GM23338 (cell line): Measurements from ENCODE around the gene TMEM51. TPM values are rescaled to one million over a fixed set of nuclear protein-coding genes. Genes with fewer than 3 reads are reported as not detected.
A peak's percentile ranks its signal among the peaks of the same experiment; 100 is the strongest.

ENCODE experiments used
- ATAC-seq: fragments of 200-7000 bp; cut with Tn5 transposase; 3 replicates; pipeline ENCODE4 v1.9.1; 2020
- DNase-seq: peaks from one replicate; pipeline ENCODE4 v3.0.0-alpha.2; 2015; ENCODE audit warnings: low spot score
- H2AFZ ChIP-seq: fragments of 200-600 bp; sonication (generic); 2 replicates; pipeline ENCODE4 v1.8.0; 2016; ENCODE audit warnings: antibody characterized with exemption, mild to moderate bottlenecking, moderate library complexity
- H3F3A ChIP-seq: fragments of 200-600 bp; sonication (generic); replicated peaks from 2 replicates; pipeline ENCODE4 v1.8.0; 2017; ENCODE audit warnings: antibody characterized with exemption, mixed run types, low read depth
- H3K27ac ChIP-seq: fragments of 200-600 bp; sonication (generic); 2 replicates; pipeline ENCODE4 v1.6.1; 2016; ENCODE audit warnings: low read depth
- H3K27me3 ChIP-seq: fragments of 200-600 bp; sonication (generic); 2 replicates; pipeline ENCODE4 v1.8.0; 2016; ENCODE audit warnings: mild to moderate bottlenecking, mixed run types, moderate library complexity; ENCODE audit not compliant: insufficient read depth
- H3K36me3 ChIP-seq: fragments of 200-600 bp; sonication (generic); 2 replicates; pipeline ENCODE4 v1.8.0; 2016; ENCODE audit warnings: mild to moderate bottlenecking; ENCODE audit not compliant: insufficient read depth
- H3K4me1 ChIP-seq: fragments of 200-600 bp; sonication (generic); 2 replicates; pipeline ENCODE4 v1.8.0; 2016; ENCODE audit warnings: mild to moderate bottlenecking, moderate library complexity; ENCODE audit not compliant: insufficient read depth
- H3K4me2 ChIP-seq: fragments of 200-600 bp; sonication (generic); 2 replicates; pipeline ENCODE4 v1.7.1; 2017; ENCODE audit warnings: mixed run types
- H3K4me3 ChIP-seq: fragments of 200-600 bp; sonication (generic); 2 replicates; pipeline ENCODE4 v1.6.1; 2016; ENCODE audit warnings: mixed run types
- H3K79me2 ChIP-seq: fragments of 200-600 bp; sonication (generic); replicated peaks from 2 replicates; pipeline ENCODE4 v1.8.0; 2017; ENCODE audit warnings: mild to moderate bottlenecking; ENCODE audit not compliant: insufficient read depth
- H3K9me2 ChIP-seq: fragments of 200-600 bp; sonication (generic); 2 replicates; pipeline ENCODE4 v1.8.0; 2017; ENCODE audit not compliant: insufficient read depth
- H4K20me1 ChIP-seq: fragments of 200-600 bp; sonication (generic); replicated peaks from 2 replicates; pipeline ENCODE4 v1.8.0; 2017; ENCODE audit warnings: mild to moderate bottlenecking; ENCODE audit not compliant: insufficient read depth
- H3K27ac Mint-ChIP-seq: 2 replicates; pipeline ENCODE4 v1.8.0; 2020; ENCODE audit warnings: inconsistent platforms, mild to moderate bottlenecking, moderate library complexity, mixed read lengths
- H3K27me3 Mint-ChIP-seq: 3 replicates; pipeline ENCODE4 v1.8.0; 2022; ENCODE audit warnings: low read depth, mild to moderate bottlenecking, moderate library complexity, mixed read lengths, inconsistent platforms; ENCODE audit not compliant: insufficient read depth, poor library complexity
- H3K36me3 Mint-ChIP-seq: 3 replicates; pipeline ENCODE4 v1.8.0; 2021; ENCODE audit warnings: low read depth, mild to moderate bottlenecking, inconsistent platforms, moderate library complexity, mixed read lengths
- H3K4me1 Mint-ChIP-seq: 3 replicates; pipeline ENCODE4 v1.8.0; 2020; ENCODE audit warnings: mild to moderate bottlenecking, inconsistent platforms, mixed read lengths
- H3K4me3 Mint-ChIP-seq: 3 replicates; pipeline ENCODE4 v1.8.0; 2021; ENCODE audit warnings: moderate library complexity, mild to moderate bottlenecking, inconsistent platforms, mixed read lengths
- H3K9me3 Mint-ChIP-seq: 3 replicates; pipeline ENCODE4 v1.8.0; 2020; ENCODE audit warnings: moderate library complexity, mild to moderate bottlenecking, inconsistent platforms, mixed read lengths
- ZNF114 ChIP-seq: fragments of 250-450 bp; sonication (Bioruptor Pico); IDR thresholded peaks from 2 replicates; pipeline ENCODE4 v1.5.0; 2020; ENCODE audit warnings: mild to moderate bottlenecking, moderate library complexity
- polyA plus RNA-seq: library from polyadenylated mRNA; unstranded; fragments of >200 nt; fragmentation: Nextera tagmentation; extraction: Ambion mirVana; gene quantifications from 2 replicates; pipeline ENCODE4 v1.2.1, GENCODE V29; 2016
- total RNA-seq: library from RNA; depleted of rRNA; stranded (reverse); fragments of >200 nt; shearing (Covaris generic); gene quantifications from 2 replicates; pipeline ENCODE4 v1.2.3, GENCODE V29; 2014
- TF ChIP-seq, protein P1 (sequence below): IDR thresholded peaks from 2 replicates; pipeline ENCODE4 v1.6.1; 2016; ENCODE audit warnings: antibody characterized with exemption
- TF ChIP-seq, protein P2 (sequence below): fragments of 250-450 bp; sonication (Bioruptor Pico); IDR thresholded peaks from 2 replicates; pipeline ENCODE4 v1.5.0; 2020; ENCODE audit warnings: mild to moderate bottlenecking, moderate library complexity

TMEM51 gene
- total and polyA plus RNA-seq, 2 experiments from 2014 or later: 4.0 to 5.2 TPM

DNA sequence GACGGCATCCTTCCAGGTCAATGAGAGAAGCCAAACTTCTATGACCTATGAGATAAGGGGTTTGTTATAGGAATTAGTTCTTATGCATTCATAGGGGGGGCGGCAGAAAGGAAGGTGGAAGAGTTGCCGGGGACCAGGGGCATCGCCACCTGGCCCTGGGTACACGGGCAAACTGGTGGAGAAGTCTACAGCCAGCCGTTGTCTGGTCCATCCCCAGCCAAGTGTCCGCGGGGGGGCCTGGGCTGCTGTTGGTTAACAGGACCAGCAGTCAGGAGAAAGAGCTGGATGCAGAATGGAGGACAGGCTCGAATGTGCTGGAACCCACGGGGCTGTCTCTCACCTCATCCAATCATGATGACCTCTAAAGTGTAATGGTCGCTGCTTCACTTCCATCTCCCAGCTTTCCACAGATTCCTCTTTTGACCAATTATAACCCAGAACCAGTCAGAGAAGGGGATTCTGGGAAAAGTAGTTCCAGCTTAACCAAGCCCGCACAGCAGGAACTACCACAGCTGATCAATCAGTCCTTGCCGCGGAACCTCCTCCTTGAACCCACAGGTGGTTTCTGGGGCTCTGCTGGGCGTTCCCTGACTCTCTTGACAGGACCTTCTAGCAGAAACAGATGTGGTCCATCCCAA lies 17.8 kb downstream of the TMEM51 start:
- no peak for TF ChIP-seq ZNF114 (CRISPR knock-in tag)
- TF ChIP-seq, protein P1, sequence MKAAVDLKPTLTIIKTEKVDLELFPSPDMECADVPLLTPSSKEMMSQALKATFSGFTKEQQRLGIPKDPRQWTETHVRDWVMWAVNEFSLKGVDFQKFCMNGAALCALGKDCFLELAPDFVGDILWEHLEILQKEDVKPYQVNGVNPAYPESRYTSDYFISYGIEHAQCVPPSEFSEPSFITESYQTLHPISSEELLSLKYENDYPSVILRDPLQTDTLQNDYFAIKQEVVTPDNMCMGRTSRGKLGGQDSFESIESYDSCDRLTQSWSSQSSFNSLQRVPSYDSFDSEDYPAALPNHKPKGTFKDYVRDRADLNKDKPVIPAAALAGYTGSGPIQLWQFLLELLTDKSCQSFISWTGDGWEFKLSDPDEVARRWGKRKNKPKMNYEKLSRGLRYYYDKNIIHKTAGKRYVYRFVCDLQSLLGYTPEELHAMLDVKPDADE: peak; percentile 21; the same call in 1 of the 2 replicates
- TF ChIP-seq, protein P2, sequence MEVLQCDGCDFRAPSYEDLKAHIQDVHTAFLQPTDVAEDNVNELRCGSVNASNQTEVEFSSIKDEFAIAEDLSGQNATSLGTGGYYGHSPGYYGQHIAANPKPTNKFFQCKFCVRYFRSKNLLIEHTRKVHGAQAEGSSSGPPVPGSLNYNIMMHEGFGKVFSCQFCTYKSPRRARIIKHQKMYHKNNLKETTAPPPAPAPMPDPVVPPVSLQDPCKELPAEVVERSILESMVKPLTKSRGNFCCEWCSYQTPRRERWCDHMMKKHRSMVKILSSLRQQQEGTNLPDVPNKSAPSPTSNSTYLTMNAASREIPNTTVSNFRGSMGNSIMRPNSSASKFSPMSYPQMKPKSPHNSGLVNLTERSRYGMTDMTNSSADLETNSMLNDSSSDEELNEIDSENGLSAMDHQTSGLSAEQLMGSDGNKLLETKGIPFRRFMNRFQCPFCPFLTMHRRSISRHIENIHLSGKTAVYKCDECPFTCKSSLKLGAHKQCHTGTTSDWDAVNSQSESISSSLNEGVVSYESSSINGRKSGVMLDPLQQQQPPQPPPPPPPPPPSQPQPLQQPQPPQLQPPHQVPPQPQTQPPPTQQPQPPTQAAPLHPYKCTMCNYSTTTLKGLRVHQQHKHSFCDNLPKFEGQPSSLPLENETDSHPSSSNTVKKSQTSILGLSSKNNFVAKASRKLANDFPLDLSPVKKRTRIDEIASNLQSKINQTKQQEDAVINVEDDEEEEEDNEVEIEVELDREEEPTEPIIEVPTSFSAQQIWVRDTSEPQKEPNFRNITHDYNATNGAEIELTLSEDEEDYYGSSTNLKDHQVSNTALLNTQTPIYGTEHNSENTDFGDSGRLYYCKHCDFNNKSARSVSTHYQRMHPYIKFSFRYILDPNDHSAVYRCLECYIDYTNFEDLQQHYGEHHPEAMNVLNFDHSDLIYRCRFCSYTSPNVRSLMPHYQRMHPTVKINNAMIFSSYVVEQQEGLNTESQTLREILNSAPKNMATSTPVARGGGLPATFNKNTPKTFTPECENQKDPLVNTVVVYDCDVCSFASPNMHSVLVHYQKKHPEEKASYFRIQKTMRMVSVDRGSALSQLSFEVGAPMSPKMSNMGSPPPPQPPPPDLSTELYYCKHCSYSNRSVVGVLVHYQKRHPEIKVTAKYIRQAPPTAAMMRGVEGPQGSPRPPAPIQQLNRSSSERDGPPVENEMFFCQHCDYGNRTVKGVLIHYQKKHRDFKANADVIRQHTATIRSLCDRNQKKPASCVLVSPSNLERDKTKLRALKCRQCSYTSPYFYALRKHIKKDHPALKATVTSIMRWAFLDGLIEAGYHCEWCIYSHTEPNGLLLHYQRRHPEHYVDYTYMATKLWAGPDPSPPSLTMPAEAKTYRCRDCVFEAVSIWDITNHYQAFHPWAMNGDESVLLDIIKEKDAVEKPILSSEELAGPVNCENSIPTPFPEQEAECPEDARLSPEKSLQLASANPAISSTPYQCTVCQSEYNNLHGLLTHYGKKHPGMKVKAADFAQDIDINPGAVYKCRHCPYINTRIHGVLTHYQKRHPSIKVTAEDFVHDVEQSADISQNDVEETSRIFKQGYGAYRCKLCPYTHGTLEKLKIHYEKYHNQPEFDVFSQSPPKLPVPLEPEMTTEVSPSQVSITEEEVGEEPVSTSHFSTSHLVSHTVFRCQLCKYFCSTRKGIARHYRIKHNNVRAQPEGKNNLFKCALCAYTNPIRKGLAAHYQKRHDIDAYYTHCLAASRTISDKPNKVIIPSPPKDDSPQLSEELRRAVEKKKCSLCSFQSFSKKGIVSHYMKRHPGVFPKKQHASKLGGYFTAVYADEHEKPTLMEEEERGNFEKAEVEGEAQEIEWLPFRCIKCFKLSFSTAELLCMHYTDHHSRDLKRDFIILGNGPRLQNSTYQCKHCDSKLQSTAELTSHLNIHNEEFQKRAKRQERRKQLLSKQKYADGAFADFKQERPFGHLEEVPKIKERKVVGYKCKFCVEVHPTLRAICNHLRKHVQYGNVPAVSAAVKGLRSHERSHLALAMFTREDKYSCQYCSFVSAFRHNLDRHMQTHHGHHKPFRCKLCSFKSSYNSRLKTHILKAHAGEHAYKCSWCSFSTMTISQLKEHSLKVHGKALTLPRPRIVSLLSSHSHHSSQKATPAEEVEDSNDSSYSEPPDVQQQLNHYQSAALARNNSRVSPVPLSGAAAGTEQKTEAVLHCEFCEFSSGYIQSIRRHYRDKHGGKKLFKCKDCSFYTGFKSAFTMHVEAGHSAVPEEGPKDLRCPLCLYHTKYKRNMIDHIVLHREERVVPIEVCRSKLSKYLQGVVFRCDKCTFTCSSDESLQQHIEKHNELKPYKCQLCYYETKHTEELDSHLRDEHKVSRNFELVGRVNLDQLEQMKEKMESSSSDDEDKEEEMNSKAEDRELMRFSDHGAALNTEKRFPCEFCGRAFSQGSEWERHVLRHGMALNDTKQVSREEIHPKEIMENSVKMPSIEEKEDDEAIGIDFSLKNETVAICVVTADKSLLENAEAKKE (CRISPR knock-in tag): no peak
- no peaks in the 10 kb centered on the region for H3F3A ChIP-seq

More for the DNA sequence above, 17.8 kb downstream of the TMEM51 start:
- Mint-ChIP-seq H3K9me3 (no peaks in the 10 kb centered on the region), H3K4me3 (peak overlapping the region; percentile 41; the same call in 2 of the 3 replicates), H3K27ac (no peak overlapping the region), H3K36me3 (no peaks in the 10 kb centered on the region; the same call in 2 of the 3 replicates), H3K4me1 (peaks cover 28% of the 10 kb centered on the region), H3K27me3 (peaks cover 14% of the 10 kb centered on the region)
- Histone ChIP-seq H3K4me3 (no peak overlapping the region), H3K4me2 (no peak overlapping the region), H4K20me1 (no peaks in the 10 kb centered on the region; the same call in 1 of the 2 replicates), H2AFZ (no peak overlapping the region), H3K79me2 (no peaks in the 10 kb centered on the region), H3K27ac (no peak overlapping the region), H3K9me2 (no peaks in the 10 kb centered on the region), H3K27me3 (no peaks in the 10 kb centered on the region), H3K4me1 (no peaks in the 10 kb centered on the region; the same call in 1 of the 2 replicates), H3K36me3 (no peaks in the 10 kb centered on the region)
- peak; percentile 56 for DNase-seq
- peak; percentile 72 for ATAC-seq
